Skeletal muscle satellite cell (primary cell): ENCODE data around the gene MADD.

Source experiments
- H3K27me3 ChIP-seq: 2 replicates; pipeline ENCODE4 v1.7.0; 2013; ENCODE audit warnings: low read length; ENCODE audit not compliant: control insufficient read depth, insufficient read depth
- H3K36me3 ChIP-seq: 2 replicates; pipeline ENCODE4 v1.7.0; 2013; ENCODE audit warnings: mild to moderate bottlenecking, control low read depth, low read length; ENCODE audit not compliant: insufficient read depth
- H3K4me1 ChIP-seq: 2 replicates; pipeline ENCODE4 v1.7.0; 2013; ENCODE audit warnings: low read length; ENCODE audit not compliant: control insufficient read depth, insufficient read depth
- H3K4me2 ChIP-seq: 2 replicates; pipeline ENCODE4 v1.7.0; 2013; ENCODE audit warnings: mild to moderate bottlenecking, low read length
- H3K4me3 ChIP-seq: 2 replicates; pipeline ENCODE4 v1.7.0; 2013; ENCODE audit warnings: low read length
- H3K9ac ChIP-seq: 2 replicates; pipeline ENCODE4 v1.7.0; 2013; ENCODE audit warnings: mild to moderate bottlenecking, low read depth, low read length, moderate library complexity
- H3K9me3 ChIP-seq: replicated peaks from 2 replicates; pipeline ENCODE4 v1.7.0; 2013; ENCODE audit warnings: mild to moderate bottlenecking, control low read depth, low read length

The MADD gene

GRCh38 chr11:47357985-47358730 is 88.2 kb downstream of the MADD start:
- Histone ChIP-seq H3K36me3 (no peaks in the 10 kb centered on the region), H3K4me2 (no peak overlapping the region), H3K4me3 (no peak overlapping the region), H3K9me3 (no peaks in the 10 kb centered on the region), H3K4me1 (no peaks in the 10 kb centered on the region), H3K27me3 (no peaks in the 10 kb centered on the region), H3K9ac (no peak overlapping the region)

GRCh38 chr11:47358731-47359051 is 88.8 kb downstream of the MADD start:
- H3K4me3 ChIP-seq = no peak overlapping the region
- no peak overlapping the region for H3K9ac ChIP-seq
- no peaks in the 10 kb centered on the region for H3K36me3 ChIP-seq
- H3K9me3 ChIP-seq = no peaks in the 10 kb centered on the region
- no peak overlapping the region for H3K4me2 ChIP-seq
- no peaks in the 10 kb centered on the region for H3K27me3 ChIP-seq
- H3K4me1 ChIP-seq = no peaks in the 10 kb centered on the region

GRCh38 chr11:47359162-47359561 is 89.2 kb downstream of the MADD start:
- no peaks in the 10 kb centered on the region for H3K36me3 ChIP-seq
- H3K9me3 ChIP-seq = no peaks in the 10 kb centered on the region
- no peaks in the 10 kb centered on the region for H3K27me3 ChIP-seq
- no peak overlapping the region for H3K4me2 ChIP-seq
- no peak overlapping the region for H3K9ac ChIP-seq
- H3K4me1 ChIP-seq = no peaks in the 10 kb centered on the region
- H3K4me3 ChIP-seq = no peak overlapping the region

GRCh38 chr11:47359586-47359985 is 89.7 kb downstream of the MADD start:
- H3K4me3 ChIP-seq = no peak overlapping the region
- no peaks in the 10 kb centered on the region for H3K4me1 ChIP-seq
- no peaks in the 10 kb centered on the region for H3K36me3 ChIP-seq
- no peak overlapping the region for H3K9ac ChIP-seq
- peaks cover 4% of the 10 kb centered on the region for H3K27me3 ChIP-seq
- H3K9me3 ChIP-seq = no peaks in the 10 kb centered on the region
- H3K4me2 ChIP-seq = no peak overlapping the region

- Histone ChIP-seq H3K36me3 (no peaks in the 10 kb centered on the region), H3K4me3 (no peak overlapping the region)
Observed at GRCh38 chr11:47360341-47360740, 90.4 kb downstream of the MADD start.

GRCh38 chr11:47361419-47361818 is 91.5 kb downstream of the MADD start:
- Histone ChIP-seq H3K36me3 (no peaks in the 10 kb centered on the region), H3K9ac (no peak overlapping the region), H3K9me3 (no peaks in the 10 kb centered on the region), H3K27me3 (peaks cover 9% of the 10 kb centered on the region), H3K4me3 (no peak overlapping the region), H3K4me1 (no peaks in the 10 kb centered on the region), H3K4me2 (no peak overlapping the region)

More at GRCh38 chr11:47360341-47360740, 90.4 kb downstream of the MADD start:
- Histone ChIP-seq H3K4me2 (no peak overlapping the region), H3K4me1 (no peaks in the 10 kb centered on the region), H3K9me3 (no peaks in the 10 kb centered on the region), H3K9ac (no peak overlapping the region), H3K27me3 (peaks cover 9% of the 10 kb centered on the region)

GRCh38 chr11:47366020-47366490 is 96.1 kb downstream of the MADD start:
- no peak overlapping the region for H3K4me3 ChIP-seq
- H3K9ac ChIP-seq = no peak overlapping the region
- no peaks in the 10 kb centered on the region for H3K4me1 ChIP-seq
- H3K36me3 ChIP-seq = no peaks in the 10 kb centered on the region
- no peaks in the 10 kb centered on the region for H3K9me3 ChIP-seq
- no peak overlapping the region for H3K4me2 ChIP-seq
- peaks cover 19% of the 10 kb centered on the region for H3K27me3 ChIP-seq

- no peaks in the 10 kb centered on the region for H3K9me3 ChIP-seq
- H3K4me1 ChIP-seq = peaks cover 7% of the 10 kb centered on the region
- no peak overlapping the region for H3K9ac ChIP-seq
- H3K4me3 ChIP-seq = no peak overlapping the region
- no peaks in the 10 kb centered on the region for H3K36me3 ChIP-seq
- no peak overlapping the region for H3K4me2 ChIP-seq
- peaks cover 14% of the 10 kb centered on the region for H3K27me3 ChIP-seq
Observed at GRCh38 chr11:47369676-47370075, 99.7 kb downstream of the MADD start.

GRCh38 chr11:47372422-47372821 is 102.5 kb downstream of the MADD start:
- Histone ChIP-seq H3K4me1 (peaks cover 8% of the 10 kb centered on the region), H3K9ac (no peak overlapping the region), H3K36me3 (no peaks in the 10 kb centered on the region), H3K27me3 (peaks cover 10% of the 10 kb centered on the region), H3K9me3 (no peaks in the 10 kb centered on the region), H3K4me2 (no peak overlapping the region), H3K4me3 (no peak overlapping the region)

GRCh38 chr11:47373876-47374719 is 104.2 kb downstream of the MADD start:
- Histone ChIP-seq H3K27me3 (peaks cover 3% of the 10 kb centered on the region), H3K9ac (no peak overlapping the region), H3K36me3 (no peaks in the 10 kb centered on the region), H3K4me3 (no peak overlapping the region), H3K9me3 (no peaks in the 10 kb centered on the region), H3K4me1 (peaks cover 8% of the 10 kb centered on the region), H3K4me2 (no peak overlapping the region)

- Histone ChIP-seq H3K9ac (no peak overlapping the region), H3K4me1 (peaks cover 8% of the 10 kb centered on the region), H3K4me3 (no peak overlapping the region), H3K27me3 (peaks cover 3% of the 10 kb centered on the region), H3K9me3 (no peaks in the 10 kb centered on the region), H3K36me3 (no peaks in the 10 kb centered on the region), H3K4me2 (no peak overlapping the region)
Observed at GRCh38 chr11:47374720-47375019, 104.7 kb downstream of the MADD start.

- no peaks in the 10 kb centered on the region for H3K9me3 ChIP-seq
- H3K4me3 ChIP-seq = no peak overlapping the region
- H3K9ac ChIP-seq = no peak overlapping the region
- H3K4me2 ChIP-seq = no peak overlapping the region
- no peaks in the 10 kb centered on the region for H3K36me3 ChIP-seq
- peaks cover 8% of the 10 kb centered on the region for H3K4me1 ChIP-seq
- no peaks in the 10 kb centered on the region for H3K27me3 ChIP-seq
Observed at GRCh38 chr11:47375020-47375419, 105.1 kb downstream of the MADD start.
